Ramos (cell line): ENCODE measurements around the gene FOXF1.

Experiments
- in situ Hi-C: fragments of 300-500 bp; cut with MboI; formaldehyde crosslinking; loops from one replicate; pipeline ENCODE4 v1.14.3; 2022; ENCODE audit warnings: low sequenced_read_pairs; ENCODE audit not compliant: unreplicated experiment

Gene FOXF1

DNA sequence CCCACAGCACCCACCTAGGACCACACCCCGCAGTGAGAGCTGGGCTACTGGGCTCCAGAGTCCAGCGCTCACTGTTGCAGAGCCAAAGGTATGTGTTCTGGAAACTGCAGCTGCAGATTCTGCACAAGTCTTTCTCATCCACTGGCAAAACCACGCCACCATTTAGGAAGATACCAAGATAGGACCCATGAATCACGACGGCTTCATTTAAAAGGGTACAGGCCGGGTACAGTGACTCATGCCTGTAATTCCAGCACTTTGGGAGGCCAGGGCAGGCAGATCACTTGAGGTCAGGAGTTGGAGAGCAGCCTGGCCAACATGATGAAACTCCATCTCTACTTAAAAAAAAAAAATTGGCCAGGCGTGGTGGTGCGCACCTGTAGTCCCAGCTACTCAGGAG is 18.8 kb downstream of the FOXF1 start:
- in situ Hi-C loops: no loop called here

DNA sequence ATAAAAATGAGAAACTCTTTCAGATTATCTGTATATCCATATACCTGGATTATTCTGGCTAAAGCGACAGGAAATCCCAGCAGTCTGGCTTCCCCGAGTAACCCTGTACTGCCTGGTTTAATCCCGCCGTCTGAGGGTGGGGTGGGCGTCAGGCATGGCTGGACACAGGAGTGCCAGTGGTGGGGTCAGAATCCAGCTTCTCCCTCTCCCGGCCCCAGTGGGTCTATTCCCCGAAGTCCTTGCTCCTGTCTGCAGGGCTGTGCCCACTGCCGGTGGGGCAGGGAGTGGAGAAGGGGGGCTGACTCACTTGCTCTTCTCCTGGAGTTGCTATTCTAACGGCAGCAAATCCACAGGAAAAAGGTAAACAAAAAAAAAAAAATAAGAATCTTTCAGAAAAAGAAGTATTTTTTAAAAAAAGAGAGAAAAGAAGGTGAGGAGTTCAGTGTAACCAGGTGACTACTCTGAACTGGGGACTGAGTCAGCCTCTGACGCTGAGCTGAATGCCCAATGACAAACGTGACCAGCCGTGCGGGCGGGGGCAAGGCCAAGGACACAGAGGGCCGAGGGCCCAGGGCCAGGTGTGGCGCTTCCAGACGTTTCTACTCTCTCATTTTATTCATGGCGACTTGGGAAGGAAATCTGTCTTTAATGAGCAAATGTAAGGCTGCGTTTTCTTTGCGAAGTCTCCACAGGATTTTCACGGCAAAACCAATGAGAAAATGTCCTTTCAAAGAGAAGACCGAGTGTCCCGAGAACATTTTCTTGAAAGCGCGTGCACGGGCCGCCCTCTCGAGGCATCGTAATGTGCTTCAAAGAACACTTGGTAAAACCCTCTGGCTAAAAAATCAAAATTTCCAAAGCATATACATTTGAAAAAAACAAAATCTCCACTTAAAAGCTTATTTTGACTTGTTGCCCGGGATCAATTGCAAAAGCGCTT is 20.2 kb downstream of the FOXF1 start:
- in situ Hi-C loops: no loop called here

DNA sequence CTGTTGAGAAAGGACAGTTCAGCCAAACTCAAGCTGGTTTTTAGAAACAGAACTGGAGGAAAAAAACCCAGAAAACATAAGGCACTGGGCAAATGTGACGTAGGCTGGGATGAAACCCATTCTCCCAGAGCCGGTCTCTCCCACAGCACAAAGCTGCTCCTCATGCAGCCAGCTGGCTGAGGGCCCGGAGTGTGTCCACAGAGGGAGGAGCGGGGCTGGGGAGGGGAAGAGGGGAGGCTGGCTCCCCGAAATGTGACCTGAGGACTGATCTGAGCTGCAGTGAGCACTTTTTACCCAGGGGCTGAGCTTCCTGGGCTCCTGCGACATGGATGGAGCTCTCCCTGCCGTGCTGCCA is 20.8 kb downstream of the FOXF1 start:
- in situ Hi-C loops: no loop called here

DNA sequence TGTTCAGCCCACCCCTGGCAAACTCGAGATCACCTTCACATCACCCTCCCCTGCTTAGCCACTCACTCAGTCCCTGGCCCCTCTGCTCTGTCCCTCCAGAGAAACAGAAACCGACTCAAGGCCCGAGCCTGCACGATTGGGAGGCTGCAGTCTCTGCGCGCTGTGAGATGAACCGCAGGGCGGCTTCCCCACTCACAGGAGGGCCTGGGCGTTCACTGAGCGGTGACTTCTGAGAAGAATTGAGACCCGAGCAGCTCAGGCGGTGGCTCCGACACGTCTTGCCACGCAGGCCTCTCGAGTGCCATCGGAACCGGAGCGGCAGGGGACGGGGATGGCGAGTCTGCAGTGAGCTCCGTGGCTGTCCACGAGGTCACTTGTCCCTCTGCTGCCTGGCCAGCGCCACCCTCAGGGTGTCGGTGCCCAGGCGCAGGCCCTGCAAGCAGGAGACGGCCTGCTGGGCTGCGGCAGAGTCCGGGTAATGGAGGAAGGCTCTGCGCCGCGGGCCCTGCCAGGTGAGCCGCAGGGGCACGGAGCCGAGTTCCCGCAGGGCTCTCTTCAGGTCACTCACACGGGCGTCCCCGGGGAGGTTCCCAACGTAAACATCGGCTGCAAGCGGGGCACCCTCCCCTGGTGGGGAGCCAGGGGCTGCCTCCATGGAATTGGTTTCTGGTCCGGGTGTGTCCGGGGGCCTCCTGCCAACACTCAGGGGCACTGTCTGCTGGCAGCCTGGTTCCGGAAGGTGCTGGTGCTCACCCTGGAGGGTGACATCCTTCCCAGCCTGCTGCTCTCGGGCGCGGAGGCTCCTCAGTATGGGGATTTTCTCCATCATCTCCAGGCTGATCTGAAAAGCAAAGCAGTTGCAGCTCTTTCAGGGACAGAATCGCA is 21.6 kb downstream of the FOXF1 start:
- in situ Hi-C loops: no loop called here

DNA sequence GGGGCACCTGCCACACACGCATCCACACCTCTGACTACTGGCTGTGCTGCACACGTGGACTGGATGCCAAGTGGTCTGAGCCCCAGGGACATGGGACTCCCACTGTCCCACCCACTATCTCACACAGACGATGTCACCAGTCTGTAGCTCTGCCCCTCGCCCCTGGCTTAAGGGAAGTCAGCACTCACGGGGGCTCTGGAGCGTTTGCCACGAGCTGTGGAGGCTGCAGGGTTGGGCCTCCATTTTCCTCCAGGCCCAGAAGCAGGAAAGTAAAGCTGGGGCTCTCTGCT is 22.1 kb downstream of the FOXF1 start:
- in situ Hi-C loops: no loop called here

DNA sequence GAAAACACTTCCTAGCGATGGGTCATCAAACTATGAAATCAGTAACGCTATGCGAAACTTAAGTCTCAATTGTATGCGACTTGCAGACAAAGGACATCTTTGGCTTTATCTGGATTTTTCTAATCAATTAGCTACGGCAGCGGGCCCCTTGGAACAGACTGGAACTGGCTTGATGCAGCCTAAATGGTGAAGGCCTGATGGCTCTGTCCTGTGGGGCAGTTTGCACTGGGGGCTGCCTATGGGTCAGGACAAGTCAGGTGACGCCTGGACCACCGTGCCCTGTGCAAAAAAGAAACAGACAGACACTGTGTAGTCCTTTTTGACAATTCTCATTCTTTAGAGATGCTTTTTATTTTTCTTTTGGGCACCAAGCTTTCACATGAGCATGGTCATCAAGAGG is 22.7 kb downstream of the FOXF1 start:
- in situ Hi-C loops: no loop called here

DNA sequence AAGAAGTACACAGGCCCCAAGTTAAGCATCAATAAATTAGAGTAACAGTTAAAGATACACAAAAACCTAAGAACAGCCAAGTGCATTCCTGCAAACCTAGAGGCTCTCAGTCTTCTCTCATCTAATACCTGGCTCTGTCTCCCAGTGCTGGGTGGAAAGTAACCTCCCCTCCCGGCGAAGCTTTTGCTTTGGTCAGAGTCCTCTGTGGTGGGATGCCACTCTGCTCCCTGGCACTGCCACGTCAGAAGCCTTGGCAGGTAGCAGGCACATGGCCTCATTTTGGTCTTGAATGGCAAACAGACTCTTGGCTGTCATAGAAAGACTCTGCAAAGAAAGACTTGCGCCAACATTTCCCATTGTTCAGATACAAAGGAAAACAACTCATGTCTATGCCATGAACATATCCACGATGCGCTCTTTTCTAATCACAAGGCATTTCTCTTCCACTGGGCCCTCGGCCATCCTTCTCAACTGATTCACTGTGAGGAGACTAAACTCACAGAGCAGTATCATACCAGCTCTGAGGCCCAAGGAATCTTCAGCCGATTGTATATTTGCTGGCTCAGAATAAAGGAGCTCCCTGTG is 23.5 kb downstream of the FOXF1 start:
- in situ Hi-C loops: no loop called here

DNA sequence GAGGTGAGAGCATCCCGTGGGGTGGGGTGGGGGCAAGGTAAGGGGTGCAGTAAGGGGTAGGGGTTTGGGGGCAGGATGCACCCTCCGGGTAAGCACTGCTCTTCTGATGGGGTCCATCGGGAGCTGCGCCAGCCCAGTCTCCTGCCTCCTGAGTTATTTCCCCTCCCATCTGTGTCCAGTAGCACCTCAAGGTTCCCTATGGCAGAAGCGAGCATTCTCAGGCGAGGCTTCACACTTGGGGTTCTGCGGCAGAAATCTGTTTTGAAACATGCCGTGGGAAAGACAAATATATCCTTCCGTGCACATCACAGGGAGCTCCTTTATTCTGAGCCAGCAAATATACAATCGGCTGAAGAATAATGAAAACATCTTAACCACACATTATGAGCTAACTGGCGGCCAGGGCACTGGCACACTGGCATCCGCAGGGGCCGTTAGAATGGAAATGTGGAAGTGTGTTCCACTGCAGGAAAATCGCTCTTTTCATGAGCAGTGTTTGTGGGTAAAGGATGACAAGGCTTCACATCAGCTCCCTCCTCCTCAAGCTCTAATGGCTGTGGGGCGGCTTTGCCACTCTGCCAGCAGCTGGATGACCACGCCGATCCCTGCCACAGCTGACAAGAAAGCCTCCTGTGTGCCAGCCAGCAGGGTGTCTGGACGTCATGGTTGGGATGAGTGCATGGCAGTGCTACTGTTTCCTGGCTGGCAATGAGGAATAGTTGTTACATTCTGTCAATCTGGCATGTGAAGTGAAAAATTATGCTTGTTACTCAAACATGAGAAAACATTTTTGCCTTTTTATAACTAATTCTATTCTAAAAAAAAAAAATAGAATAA is 24.7 kb downstream of the FOXF1 start:
- in situ Hi-C loops: no loop called here

DNA sequence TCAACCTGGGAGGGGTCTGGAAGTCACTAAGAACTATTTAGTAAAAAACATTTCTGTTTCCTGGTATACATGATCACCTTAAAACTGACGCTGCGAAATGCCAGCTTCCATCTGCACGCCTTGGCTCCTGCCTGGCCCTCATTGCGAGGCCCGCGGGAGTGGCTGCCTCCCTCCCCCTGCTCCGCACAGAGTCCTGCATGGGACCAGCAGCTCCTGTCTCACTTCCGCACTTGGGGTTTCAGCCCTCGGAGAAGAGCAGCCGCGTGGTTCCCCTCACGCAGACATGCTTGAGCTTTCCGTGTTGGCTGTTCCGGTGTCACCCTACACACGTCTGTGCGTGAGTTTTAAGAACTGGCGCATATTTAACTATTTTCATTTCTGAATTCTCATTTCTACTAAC is 26.3 kb downstream of the FOXF1 start:
- in situ Hi-C loops: no loop called here

DNA sequence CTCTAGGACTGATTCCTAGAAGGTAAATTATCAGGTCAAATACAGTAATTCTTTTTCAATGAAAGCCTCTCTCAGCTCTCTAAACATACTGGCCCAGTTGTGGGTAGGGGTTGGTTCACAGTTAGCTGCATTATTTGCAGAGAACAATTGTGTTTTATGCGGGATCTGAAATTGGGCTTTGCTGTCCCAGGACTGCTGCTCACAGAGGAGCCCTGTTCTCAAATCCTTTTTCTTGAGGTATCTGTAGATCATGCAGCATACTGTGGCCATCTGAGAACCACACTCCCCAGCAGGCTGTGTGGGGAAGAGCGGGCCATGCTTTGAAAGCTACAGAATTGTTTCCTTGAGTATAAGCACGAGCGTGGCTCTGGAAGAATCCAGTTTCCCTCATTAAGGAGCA is 27.2 kb downstream of the FOXF1 start:
- in situ Hi-C loops: no loop called here

DNA sequence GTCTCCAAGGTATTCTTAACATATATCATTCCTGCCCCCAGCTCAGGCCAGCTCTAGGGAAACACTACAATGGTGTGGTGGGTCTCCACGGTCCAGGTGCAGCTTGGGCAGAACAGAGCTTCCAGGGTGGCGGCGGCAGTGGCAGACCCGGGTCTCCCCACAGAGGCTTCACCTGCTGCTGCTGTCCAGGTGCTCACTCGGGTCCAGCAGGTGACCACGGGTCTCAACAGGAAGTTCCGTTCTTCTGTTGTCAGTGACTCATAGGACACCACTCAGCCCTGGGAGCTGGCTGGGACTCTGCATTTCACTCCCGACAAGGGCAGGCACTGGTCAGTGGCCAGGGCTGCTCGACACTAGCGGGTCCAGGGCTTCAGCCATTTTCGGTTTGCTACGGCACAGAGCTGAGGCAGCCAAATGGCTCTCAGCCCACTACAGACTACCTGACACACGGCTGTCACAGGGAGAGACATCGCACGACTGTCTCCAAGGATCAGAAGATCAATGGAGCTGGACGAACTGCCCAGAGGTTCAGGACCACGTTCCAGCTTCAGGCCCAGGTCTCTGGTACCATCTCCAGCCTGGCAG is 28.0 kb downstream of the FOXF1 start:
- in situ Hi-C loops: no loop called here

DNA sequence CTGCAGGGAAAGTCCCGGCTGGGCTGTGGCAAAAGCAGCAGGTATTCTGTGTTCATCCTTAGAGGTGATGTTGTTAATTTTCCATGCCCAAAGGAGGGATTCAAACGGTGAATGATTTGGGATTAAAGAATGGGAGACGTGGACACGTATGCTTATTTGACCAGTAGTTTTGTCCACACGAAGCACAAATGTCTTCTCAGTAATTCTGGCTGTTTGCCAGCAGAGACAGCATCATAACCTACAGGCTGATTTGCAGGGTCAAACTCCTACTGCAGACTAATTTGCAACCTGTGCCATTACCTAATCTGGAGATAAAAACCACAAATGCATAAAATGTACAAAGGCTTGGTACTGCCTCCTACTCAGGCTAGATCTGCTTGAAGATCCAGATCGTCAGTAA is 30.6 kb downstream of the FOXF1 start:
- in situ Hi-C loops: no loop called here

DNA sequence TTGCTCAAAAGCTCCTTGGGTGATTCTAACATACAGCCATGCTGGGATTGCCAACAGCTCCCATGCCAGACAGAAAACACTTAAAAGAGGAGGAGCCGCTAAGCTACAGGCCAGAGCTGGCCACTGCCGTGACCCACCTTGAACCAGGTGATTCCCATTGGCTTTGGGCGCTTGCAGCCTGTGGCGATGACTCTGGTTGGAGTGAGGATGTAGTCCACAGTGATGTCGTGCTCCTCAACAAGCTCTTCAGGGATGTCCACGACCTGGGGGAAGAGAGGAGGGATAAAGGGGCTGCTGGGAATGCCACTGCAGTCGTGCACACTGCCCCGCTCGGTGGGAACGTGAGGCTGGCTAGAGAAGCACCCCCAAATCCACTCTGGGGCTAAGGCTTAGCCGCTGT is 31.2 kb downstream of the FOXF1 start:
- in situ Hi-C loops: no loop called here

DNA sequence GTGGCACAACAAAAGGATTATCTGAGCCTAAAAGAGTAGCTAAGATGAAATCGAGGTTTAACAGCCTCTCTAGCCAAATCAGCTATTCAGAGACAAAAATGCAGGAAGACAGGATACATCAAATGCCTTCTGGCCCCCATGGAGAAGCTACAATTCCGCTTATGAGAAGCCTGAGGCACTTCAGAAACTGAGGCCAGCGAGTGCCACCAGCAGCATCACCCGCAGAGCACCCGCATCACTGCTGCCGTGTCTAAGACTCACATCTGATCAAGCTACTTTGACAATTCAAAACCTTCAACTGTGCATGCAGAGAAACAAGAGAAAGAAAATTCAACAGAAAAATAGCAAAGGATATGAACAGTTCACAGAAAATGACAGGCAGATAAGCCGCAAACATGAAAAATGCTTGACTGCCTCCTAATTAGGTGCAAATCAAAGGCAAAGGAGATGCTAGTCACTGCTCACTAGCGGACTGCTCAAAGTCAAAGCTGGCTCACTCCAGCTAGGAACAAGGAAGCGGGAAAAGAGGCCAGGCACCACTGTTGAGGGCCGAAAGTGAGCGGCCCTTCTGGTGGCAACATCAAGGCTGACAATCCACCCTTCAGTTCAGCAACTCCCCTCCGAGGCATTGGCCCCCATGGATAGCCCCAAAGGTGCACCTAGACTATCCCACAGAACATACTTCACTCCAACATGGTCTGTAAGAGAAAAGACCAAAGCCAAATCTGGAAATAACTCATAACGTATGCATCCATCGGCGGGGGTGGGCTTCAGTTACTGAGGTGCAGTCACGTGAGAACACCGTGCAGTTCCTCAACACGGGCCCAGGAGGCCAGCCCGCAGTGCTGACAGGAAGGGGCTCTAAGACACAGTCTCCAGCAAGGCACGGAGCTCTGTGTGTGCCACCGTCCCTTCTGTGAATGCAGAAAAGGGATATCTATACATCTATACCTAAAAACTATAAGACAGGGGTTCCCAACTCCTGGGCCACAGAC is 32.7 kb downstream of the FOXF1 start:
- in situ Hi-C loops: no loop called here

DNA sequence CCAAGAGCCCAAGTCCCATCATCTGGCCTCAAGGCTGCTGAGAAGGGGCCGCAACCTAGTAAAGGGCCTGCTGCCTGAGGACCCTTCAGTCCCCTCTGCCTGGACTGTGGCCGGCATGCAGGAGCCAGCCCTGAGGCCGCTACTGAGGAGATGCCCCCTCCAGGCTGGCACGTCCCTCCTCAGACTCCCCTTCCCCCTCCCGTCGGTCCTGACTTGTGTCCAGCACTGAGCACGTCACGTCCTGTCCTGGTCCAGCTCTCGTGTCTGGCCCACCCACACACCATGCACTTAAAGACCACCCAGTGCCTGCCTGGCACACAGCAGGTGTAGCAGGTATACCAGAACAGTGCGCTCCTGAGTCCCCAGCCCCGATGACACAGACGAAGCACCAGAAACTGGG is 35.2 kb downstream of the FOXF1 start:
- in situ Hi-C loops: no loop called here

DNA sequence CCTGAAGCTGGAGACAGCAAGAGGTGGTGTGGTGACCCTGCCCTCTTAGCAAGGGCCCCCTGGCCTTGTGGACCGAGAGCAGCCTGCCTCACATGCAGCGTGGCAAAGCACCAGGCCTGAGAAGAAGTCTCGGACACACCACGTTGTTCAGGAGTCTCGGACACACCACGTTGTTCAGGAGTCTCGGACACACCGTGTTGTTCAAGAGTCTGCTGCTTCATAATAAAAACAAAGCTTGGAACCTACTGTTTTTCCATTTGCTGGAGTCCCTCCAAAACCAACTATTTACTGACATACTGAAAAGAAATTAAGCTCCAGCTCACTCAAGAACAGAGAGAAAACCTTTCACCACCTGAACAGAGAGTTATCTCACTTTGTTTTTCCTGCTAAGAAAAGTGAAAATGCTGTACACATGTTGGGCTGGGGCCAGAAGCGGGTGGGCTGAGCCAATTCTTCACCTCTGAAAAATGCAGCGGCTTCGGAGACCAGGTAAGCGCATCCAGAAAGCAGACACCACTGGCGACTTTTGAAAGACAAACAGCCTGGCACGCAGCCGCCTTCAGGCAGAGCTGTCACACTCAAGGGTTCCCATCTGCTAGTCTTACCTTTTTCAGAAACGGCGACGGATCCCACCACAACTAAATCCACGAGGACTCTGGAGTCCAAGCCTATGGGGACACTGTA is 35.8 kb downstream of the FOXF1 start:
- in situ Hi-C loops: no loop called here

DNA sequence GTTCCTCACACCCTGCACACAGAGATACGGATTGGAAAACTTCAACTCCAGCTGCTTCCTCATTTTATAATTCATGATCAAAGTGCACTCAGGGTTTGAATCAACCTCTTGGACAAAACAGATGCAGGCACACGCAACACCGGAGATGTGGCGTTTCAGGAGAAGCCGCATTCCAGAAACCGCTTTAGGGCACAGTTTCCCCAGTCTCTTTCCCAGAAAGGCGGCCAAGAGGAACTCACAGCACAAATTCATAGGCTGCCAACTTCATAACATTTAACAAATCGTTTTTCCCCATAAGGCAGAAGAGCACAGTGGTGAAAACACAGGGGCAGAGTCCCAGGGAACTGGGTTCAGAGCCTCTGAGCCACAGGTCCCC is 36.3 kb downstream of the FOXF1 start:
- in situ Hi-C loops: no loop called here

DNA sequence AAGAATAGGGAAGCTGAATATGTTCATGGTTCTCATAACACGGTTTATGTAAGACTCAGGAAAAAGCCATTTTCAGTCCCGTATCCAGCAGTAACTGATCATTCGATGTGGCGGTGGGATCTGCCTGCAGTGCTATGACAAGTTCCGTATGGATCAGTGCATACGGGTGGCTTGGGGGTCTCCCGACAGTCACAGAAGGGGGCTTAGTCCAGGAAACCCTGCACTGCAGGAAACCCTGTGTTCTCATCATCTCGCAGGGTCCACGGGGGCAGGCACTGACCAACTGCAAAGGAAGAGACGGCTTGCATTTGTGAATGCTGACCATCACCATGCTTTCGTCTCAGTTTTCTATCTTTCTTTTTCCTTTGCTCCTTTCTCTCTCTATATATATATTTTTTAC is 37.0 kb downstream of the FOXF1 start:
- in situ Hi-C loops: no loop called here
